Measurements from ENCODE around the gene IGF2. TPM values are rescaled to one million over a fixed set of nuclear protein-coding genes. Genes with fewer than 3 reads are reported as not detected.
A peak's percentile ranks its signal among the peaks of the same experiment; 100 is the strongest.

IGF2 gene
- total and polyA plus RNA-seq, 10 of the 15 experiments (the other 5 are each of a cell fraction or from before 2014, with no cell fraction given): 0.41 TPM; not detected in 9

- TF ChIP-seq RB1 (IDR thresholded peaks at IDR 0.05; ENCODE audit: borderline replicate concordance) (0 out of 2 replicates have a peak, but pooled peaks have one; percentile 38), BACH1 (IDR thresholded peaks at IDR 0.05; ENCODE audit: borderline replicate concordance) (no peak)
Observed at GRCh38 chr11:2151500-2152257, 12.5 kb upstream of the IGF2 start (continued).

- RAD21 ChIA-PET (ENCODE audit: unreplicated experiment): interaction anchor here (0.9 to 6.4 kb wide), 6 partner anchors 113 to 497 kb away, joined by 3 to 101 read pairs (median 10); no protein-coding TSS in a partner anchor
- TF ChIP-seq, protein P1, sequence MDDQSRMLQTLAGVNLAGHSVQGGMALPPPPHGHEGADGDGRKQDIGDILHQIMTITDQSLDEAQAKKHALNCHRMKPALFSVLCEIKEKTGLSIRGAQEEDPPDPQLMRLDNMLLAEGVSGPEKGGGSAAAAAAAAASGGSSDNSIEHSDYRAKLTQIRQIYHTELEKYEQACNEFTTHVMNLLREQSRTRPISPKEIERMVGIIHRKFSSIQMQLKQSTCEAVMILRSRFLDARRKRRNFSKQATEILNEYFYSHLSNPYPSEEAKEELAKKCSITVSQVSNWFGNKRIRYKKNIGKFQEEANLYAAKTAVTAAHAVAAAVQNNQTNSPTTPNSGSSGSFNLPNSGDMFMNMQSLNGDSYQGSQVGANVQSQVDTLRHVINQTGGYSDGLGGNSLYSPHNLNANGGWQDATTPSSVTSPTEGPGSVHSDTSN (IDR thresholded peaks at IDR 0.05; ENCODE audit: insufficient replicate concordance, low read depth, low read length): no peak
- peak in 2 of 3 experiments; percentile 9 to 16; a peak in 2 of 6 replicates for TF ChIP-seq CTCF (IDR thresholded peaks at IDR 0.05 in 2 of 3, conservative IDR thresholded peaks at IDR 0.05 in 1 of 3; ENCODE audit: control insufficient read depth in 2 of 3, extremely low read depth in 1 of 3, insufficient read depth in 1 of 3, low read depth in 3 of 3, low read length in 3 of 3)
- no peak for TF ChIP-seq KDM1A (IDR thresholded peaks at IDR 0.05; ENCODE audit: borderline replicate concordance)
- peak; percentile 53 for TF ChIP-seq RAD21 (IDR thresholded peaks at IDR 0.05; ENCODE audit: insufficient read depth, low read depth, low read length)
- FAIRE-seq (no peak), DNase-seq (ENCODE audit: low read depth, low spot score) (no peak), ATAC-seq (no peak)
- Histone ChIP-seq H3K79me2 (ENCODE audit: control insufficient read depth, insufficient read depth, low read length) (no peaks in the 10 kb centered on the region), H3K4me1 (ENCODE audit: control insufficient read depth, insufficient read depth, low read length) (no peaks in the 10 kb centered on the region), H3K27ac (ENCODE audit: control insufficient read depth, insufficient read depth) (no peak overlapping the region), H3K4me3 (no peak overlapping the region), H3K4me2 (ENCODE audit: control insufficient read depth, insufficient read depth) (no peak overlapping the region), H3K36me3 (ENCODE audit: control insufficient read depth in 2 of 2, insufficient read depth in 2 of 2, low read length in 1 of 2) (no peaks in the 10 kb centered on the region), H4K20me1 (ENCODE audit: control insufficient read depth, insufficient read depth) (no peaks in the 10 kb centered on the region), H2AFZ (ENCODE audit: control insufficient read depth, low read depth, low read length) (no peak overlapping the region), H3K27me3 (replicated peaks in 1 of 2; ENCODE audit: control insufficient read depth in 2 of 2, insufficient read depth in 2 of 2, low read length in 1 of 2) (no peaks in the 10 kb centered on the region; a peak in 1 of 4 replicates), H3K9ac (ENCODE audit: control insufficient read depth, insufficient read depth, low read length) (no peak overlapping the region), H3K9me3 (replicated peaks; ENCODE audit: control insufficient read depth, insufficient read depth, low read length) (no peaks in the 10 kb centered on the region)
- CTCF ChIA-PET: interaction anchor here (0.6 to 7.8 kb wide), 24 partner anchors 8 to 700 kb away, joined by 3 to 180 read pairs (median 7); partner anchors contain the start of gene SYT8
- SMC1A ChIA-PET (ENCODE audit: uncharacterized antibody, unreplicated experiment): interaction anchor here (0.6 to 3.1 kb wide), 7 partner anchors 114 to 1089 kb away, joined by 3 to 46 read pairs (median 5); no protein-coding TSS in a partner anchor
- POLR2A ChIA-PET: no interaction called here
- in situ Hi-C loops (cut with MboI) (loop anchor here (5.0 kb wide), 2 partner anchors 328 to 453 kb away; partner anchors contain the start of gene KRTAP5-6), intact Hi-C loops (cut with micrococcal nuclease; ENCODE audit: unreplicated experiment) (loop anchor here (2.0 kb wide), 2 partner anchors 267 to 455 kb away; no protein-coding TSS in a partner anchor)
- 12% methylated on average over 11 of the region's 11 CpGs for whole genome bisulfite sequencing (ENCODE audit: insufficient coverage, insufficient replicate concordance, low lambda C conversion rate, missing lambda C conversion rate)
- no TSS peak for BruUV-seq (replicated peaks)
Observed at GRCh38 chr11:2149864-2150847, 11.0 kb upstream of the IGF2 start.

Measured in GM12878 (cell line).